Neural progenitor cell (in vitro differentiated cells): Measurements from ENCODE around the gene CLASRP.

Source experiments
- EZH2 ChIP-seq: fragments of 200-600 bp; sonication (generic); IDR thresholded peaks from 2 replicates; pipeline ENCODE4 v1.6.1; 2017; ENCODE audit warnings: antibody characterized with exemption, mild to moderate bottlenecking, moderate library complexity
- EZH2phosphoT487 ChIP-seq: fragments of 200-600 bp; sonication (generic); IDR thresholded peaks from 2 replicates; pipeline ENCODE4 v1.6.1; 2017; ENCODE audit warnings: antibody characterized with exemption
- TF ChIP-seq, protein P1 (sequence below): fragments of 200-600 bp; sonication (generic); IDR thresholded peaks from 2 replicates; pipeline ENCODE4 v1.5.1; 2017; ENCODE audit warnings: antibody characterized with exemption, mild to moderate bottlenecking

DNA sequence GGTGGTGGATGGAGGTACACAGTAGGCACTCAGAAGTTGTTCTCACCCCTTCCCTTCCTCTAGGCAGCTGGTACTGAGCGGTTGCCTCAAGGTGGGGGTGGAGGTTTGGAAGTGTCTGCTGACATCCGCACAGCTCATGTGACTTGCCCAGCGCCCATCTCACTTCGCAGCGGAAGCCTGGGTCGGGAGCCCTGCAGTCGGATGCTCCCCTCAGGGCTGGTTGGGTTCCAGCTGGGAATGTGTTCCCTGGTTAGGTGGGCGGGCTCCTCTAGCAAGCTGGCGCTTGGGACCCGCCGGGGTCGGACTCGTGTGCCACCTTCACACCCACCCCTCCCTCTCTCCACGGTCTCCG is 64.3 kb downstream of the CLASRP start:
- TF ChIP-seq, protein P1, sequence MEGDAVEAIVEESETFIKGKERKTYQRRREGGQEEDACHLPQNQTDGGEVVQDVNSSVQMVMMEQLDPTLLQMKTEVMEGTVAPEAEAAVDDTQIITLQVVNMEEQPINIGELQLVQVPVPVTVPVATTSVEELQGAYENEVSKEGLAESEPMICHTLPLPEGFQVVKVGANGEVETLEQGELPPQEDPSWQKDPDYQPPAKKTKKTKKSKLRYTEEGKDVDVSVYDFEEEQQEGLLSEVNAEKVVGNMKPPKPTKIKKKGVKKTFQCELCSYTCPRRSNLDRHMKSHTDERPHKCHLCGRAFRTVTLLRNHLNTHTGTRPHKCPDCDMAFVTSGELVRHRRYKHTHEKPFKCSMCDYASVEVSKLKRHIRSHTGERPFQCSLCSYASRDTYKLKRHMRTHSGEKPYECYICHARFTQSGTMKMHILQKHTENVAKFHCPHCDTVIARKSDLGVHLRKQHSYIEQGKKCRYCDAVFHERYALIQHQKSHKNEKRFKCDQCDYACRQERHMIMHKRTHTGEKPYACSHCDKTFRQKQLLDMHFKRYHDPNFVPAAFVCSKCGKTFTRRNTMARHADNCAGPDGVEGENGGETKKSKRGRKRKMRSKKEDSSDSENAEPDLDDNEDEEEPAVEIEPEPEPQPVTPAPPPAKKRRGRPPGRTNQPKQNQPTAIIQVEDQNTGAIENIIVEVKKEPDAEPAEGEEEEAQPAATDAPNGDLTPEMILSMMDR, result no peak
- TF ChIP-seq EZH2, result no peak
- no peak for TF ChIP-seq EZH2phosphoT487
